Stomach smooth muscle (tissue), 2 donors: ENCODE measurements around the gene FAM13C.

Source experiments
- H3K27ac ChIP-seq: one replicate; pipeline ENCODE4 v1.7.0; 2013; ENCODE audit warnings: mild to moderate bottlenecking, low read length, inconsistent platforms
- H3K27me3 ChIP-seq, 2 donors: one replicate each; pipeline ENCODE4 v1.7.0; 2013; ENCODE audit warnings: low read length in 2 of 2; ENCODE audit not compliant: insufficient read depth in 2 of 2, control insufficient read depth in 1 of 2
- H3K36me3 ChIP-seq, 2 donors: one replicate each; pipeline ENCODE4 v1.7.0; 2013; ENCODE audit warnings: low read length in 2 of 2; ENCODE audit not compliant: control insufficient read depth in 2 of 2, insufficient read depth in 2 of 2
- H3K4me1 ChIP-seq: one replicate; pipeline ENCODE4 v1.7.0; 2013; ENCODE audit warnings: low read length; ENCODE audit not compliant: control insufficient read depth, insufficient read depth
- H3K4me3 ChIP-seq, 2 donors: one replicate each; pipeline ENCODE4 v1.7.0; 2013; ENCODE audit warnings: low read length in 2 of 2
- H3K9ac ChIP-seq, 2 donors: one replicate each; pipeline ENCODE4 v1.7.0; 2013; ENCODE audit warnings: low read length in 2 of 2, mild to moderate bottlenecking in 1 of 2
- H3K9me3 ChIP-seq, 2 donors: one replicate each; pipeline ENCODE4 v1.7.0; 2013; ENCODE audit warnings: low read length in 2 of 2; ENCODE audit not compliant: control insufficient read depth in 2 of 2
- donor health status: healthy.
- donor health status: Pancreatic carcinoma.

The FAM13C gene

GRCh38 chr10:59383908-59384307 lies 21.6 kb upstream of the FAM13C start:
- H3K27ac ChIP-seq: no peak overlapping the region
- no peaks in the 10 kb centered on the region for H3K4me1 ChIP-seq
- H3K4me3 ChIP-seq: no peak overlapping the region
- H3K27me3 ChIP-seq: no peaks in the 10 kb centered on the region
- no peak overlapping the region for H3K9ac ChIP-seq
- H3K36me3 ChIP-seq: no peaks in the 10 kb centered on the region
- no peaks in the 10 kb centered on the region for H3K9me3 ChIP-seq

DNA sequence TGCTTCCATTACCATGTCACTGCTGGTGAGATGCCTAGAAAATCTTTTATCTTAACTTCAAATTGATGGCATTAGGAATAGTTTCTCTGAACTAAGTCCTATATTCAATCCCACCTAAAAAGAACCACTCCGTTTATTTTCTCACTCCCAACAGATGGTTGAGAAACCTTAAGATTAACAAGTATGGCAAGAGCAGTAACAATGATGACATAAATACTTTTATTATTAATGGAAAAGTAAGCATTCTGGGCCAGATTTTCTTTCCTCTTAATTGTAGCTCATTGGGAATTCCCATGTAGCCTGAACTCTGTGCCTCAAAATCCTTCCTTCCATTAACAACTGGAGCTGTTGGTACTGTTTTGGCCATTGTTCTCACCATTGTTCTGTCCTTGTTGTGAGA lies 21.1 kb upstream of the FAM13C start:
- Histone ChIP-seq H3K4me3 (no peak overlapping the region), H3K4me1 (no peaks in the 10 kb centered on the region), H3K9ac (no peak overlapping the region), H3K36me3 (no peaks in the 10 kb centered on the region), H3K27me3 (no peaks in the 10 kb centered on the region), H3K27ac (no peak overlapping the region), H3K9me3 (no peaks in the 10 kb centered on the region)

DNA sequence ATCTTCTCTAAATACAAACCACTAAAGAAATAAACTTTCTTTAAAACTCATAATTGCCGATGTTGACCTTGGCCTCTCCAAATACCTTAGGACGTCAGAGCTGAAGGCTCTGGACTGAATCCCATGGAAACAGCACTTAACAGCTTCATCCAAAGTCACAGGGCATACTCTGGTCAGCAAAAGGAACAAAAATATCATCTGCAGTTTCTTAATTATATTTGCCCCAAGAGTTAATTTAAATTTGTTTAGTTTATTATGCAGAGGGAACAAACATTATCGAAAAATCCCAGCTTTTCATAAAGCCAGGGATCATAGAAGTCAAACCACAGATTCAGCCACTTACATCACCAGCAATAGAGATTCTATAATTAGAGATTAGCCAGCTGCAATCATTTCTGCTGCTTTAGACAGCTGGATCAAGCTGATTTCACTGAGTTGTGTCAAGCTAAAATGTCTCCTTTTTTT lies 20.5 kb upstream of the FAM13C start:
- Histone ChIP-seq H3K4me1 (no peaks in the 10 kb centered on the region), H3K9me3 (no peaks in the 10 kb centered on the region), H3K27me3 (no peaks in the 10 kb centered on the region), H3K4me3 (no peak overlapping the region), H3K36me3 (no peaks in the 10 kb centered on the region), H3K9ac (no peak overlapping the region), H3K27ac (no peak overlapping the region)

- Histone ChIP-seq H3K36me3 (no peaks in the 10 kb centered on the region), H3K27me3 (no peaks in the 10 kb centered on the region), H3K27ac (no peak overlapping the region), H3K9me3 (no peaks in the 10 kb centered on the region), H3K4me1 (no peaks in the 10 kb centered on the region), H3K9ac (no peak overlapping the region), H3K4me3 (no peak overlapping the region)
These were observed 19.3 kb upstream of the FAM13C start for GRCh38 chr10:59381687-59382086.

DNA sequence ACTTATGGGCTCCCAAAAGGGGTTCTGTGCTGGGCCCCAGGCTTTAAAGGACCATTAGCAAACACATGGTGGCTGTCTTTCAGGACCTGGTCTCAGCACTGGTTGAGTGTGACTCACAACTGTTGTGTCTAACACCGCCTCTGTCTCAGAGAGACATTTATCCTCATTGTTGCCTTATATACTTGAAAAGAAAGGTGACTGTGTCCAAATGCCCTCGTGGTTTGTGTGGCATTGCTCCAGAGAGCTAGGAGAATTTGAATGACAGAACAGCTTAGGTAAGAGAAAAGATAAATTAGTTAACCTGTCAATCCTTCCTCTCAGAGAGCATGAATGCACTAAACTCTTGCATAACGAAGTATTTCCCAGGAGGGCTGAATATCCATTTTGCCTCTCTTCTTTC lies 14.5 kb upstream of the FAM13C start:
- Histone ChIP-seq H3K4me1 (no peaks in the 10 kb centered on the region), H3K27ac (no peak overlapping the region), H3K36me3 (no peaks in the 10 kb centered on the region), H3K9ac (no peak overlapping the region), H3K27me3 (no peaks in the 10 kb centered on the region), H3K4me3 (no peak overlapping the region), H3K9me3 (no peaks in the 10 kb centered on the region)

GRCh38 chr10:59375990-59376389 lies 13.6 kb upstream of the FAM13C start:
- Histone ChIP-seq H3K4me3 (no peak overlapping the region), H3K9me3 (no peaks in the 10 kb centered on the region), H3K9ac (no peak overlapping the region), H3K36me3 (no peaks in the 10 kb centered on the region), H3K27me3 (no peaks in the 10 kb centered on the region), H3K4me1 (no peaks in the 10 kb centered on the region), H3K27ac (no peak overlapping the region)

DNA sequence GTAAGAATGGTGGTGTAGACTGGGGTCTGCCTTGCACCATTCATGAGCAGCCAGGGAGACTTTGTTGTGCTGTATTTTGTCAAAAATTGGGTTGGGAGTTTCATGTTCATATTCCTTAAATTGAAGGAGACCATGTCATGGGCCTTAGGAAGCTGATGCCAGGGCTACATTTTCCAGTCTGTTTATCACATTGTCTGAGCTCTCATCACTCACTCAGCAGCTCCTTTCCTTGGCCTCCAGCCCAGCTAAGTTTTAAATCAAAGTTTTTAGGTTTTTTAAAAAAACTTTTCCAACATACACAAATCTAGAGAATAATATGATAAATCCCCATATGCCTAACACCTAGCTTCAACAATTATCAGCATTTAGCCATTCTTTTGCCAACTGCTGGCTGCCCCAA lies 12.6 kb upstream of the FAM13C start:
- H3K36me3 ChIP-seq: no peaks in the 10 kb centered on the region
- no peak overlapping the region for H3K27ac ChIP-seq
- H3K4me3 ChIP-seq: no peak overlapping the region
- H3K9ac ChIP-seq: no peak overlapping the region
- no peaks in the 10 kb centered on the region for H3K27me3 ChIP-seq
- no peaks in the 10 kb centered on the region for H3K4me1 ChIP-seq
- H3K9me3 ChIP-seq: no peaks in the 10 kb centered on the region

GRCh38 chr10:59373071-59373470 lies 10.7 kb upstream of the FAM13C start:
- Histone ChIP-seq H3K9me3 (no peaks in the 10 kb centered on the region), H3K4me1 (no peaks in the 10 kb centered on the region), H3K36me3 (no peaks in the 10 kb centered on the region), H3K27ac (no peak overlapping the region), H3K27me3 (no peaks in the 10 kb centered on the region), H3K4me3 (no peak overlapping the region), H3K9ac (no peak overlapping the region)

- no peaks in the 10 kb centered on the region for H3K36me3 ChIP-seq
- no peaks in the 10 kb centered on the region for H3K9me3 ChIP-seq
- H3K4me1 ChIP-seq: no peaks in the 10 kb centered on the region
- H3K4me3 ChIP-seq: no peak overlapping the region
- H3K27me3 ChIP-seq: no peaks in the 10 kb centered on the region
- H3K27ac ChIP-seq: no peak overlapping the region
- H3K9ac ChIP-seq: no peak overlapping the region
These were observed 10.2 kb upstream of the FAM13C start for GRCh38 chr10:59372543-59372942.

DNA sequence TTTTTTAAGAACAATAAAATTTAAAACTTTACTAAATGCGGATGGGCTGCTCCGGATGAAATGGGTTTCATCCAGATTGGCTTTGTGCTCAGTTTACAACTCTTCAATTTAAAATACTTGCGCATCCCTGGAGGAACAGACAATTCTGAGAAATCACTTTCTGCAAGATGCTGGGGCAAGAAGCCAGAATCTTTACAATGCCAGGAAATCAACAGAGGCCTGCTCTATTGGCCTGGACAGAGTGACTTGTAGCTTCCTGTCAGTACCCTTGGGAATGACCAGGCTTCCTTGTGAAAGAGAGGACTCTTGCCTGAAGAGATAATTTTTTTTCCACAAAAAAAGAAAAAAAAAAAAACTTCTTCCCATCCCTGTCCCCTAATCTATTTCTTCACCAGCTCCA lies 3.9 kb upstream of the FAM13C start:
- no peaks in the 10 kb centered on the region for H3K36me3 ChIP-seq
- H3K27me3 ChIP-seq: no peaks in the 10 kb centered on the region
- H3K9ac ChIP-seq: no peak overlapping the region
- H3K27ac ChIP-seq: no peak overlapping the region
- no peak overlapping the region for H3K4me3 ChIP-seq
- peaks cover 6% of the 10 kb centered on the region for H3K4me1 ChIP-seq
- H3K9me3 ChIP-seq: no peaks in the 10 kb centered on the region

DNA sequence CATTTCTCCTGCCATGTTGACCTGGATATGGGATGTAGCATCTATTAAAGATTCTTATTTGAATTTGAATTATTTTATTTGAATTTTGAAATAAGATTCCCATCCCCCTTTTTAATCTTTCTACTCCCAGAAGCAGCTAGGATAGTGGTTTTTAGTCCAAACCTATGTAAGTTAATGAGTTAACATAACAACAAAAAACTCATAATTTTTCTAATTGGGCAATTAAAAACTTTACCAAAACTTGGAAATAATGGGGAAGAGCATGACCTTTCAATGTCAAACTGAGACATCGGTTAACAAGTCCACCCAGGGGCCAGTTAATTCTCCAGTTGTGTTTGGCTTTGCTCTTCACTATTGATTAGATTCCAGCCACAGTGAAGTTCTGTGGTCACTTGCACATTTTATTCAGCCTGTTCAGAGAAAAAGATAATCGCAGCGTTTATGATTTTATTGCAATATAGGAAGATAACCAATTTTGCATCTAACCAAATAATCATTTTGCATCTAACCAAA lies 1.2 kb upstream of the FAM13C start:
- H3K36me3 ChIP-seq: no peaks in the 10 kb centered on the region
- no peaks in the 10 kb centered on the region for H3K27me3 ChIP-seq
- H3K4me3 ChIP-seq: peak overlapping the region; percentile 86 to 87
- H3K27ac ChIP-seq: peak overlapping the region; percentile 79
- H3K9ac ChIP-seq: peak overlapping the region; percentile 55 to 72
- H3K9me3 ChIP-seq: no peaks in the 10 kb centered on the region
- peaks cover 27% of the 10 kb centered on the region for H3K4me1 ChIP-seq
